VCaP (cell line): ENCODE results near the gene TMC8.

Experiments
- H3K27ac ChIP-seq: fragments of 450-650 bp; 2 replicates; pipeline ENCODE4 v1.5.1; 2017
- CTCF ChIP-seq: fragments of 450-650 bp; conservative IDR thresholded peaks from 2 replicates; pipeline ENCODE4 v1.5.1; 2017; ENCODE audit warnings: mild to moderate bottlenecking, moderate library complexity

TMC8 gene

GRCh38 chr17:78134899-78135385, 4.4 kb downstream of the TMC8 start:
- TF ChIP-seq CTCF = no peak
- no peak overlapping the region for H3K27ac ChIP-seq

- H3K27ac ChIP-seq = no peak overlapping the region
- TF ChIP-seq CTCF = no peak
Observed at GRCh38 chr17:78135858-78136500, 5.4 kb downstream of the TMC8 start.

- TF ChIP-seq CTCF = peak; percentile 36
- H3K27ac ChIP-seq = no peak overlapping the region
Observed at GRCh38 chr17:78137392-78138203, 7.0 kb downstream of the TMC8 start.

DNA sequence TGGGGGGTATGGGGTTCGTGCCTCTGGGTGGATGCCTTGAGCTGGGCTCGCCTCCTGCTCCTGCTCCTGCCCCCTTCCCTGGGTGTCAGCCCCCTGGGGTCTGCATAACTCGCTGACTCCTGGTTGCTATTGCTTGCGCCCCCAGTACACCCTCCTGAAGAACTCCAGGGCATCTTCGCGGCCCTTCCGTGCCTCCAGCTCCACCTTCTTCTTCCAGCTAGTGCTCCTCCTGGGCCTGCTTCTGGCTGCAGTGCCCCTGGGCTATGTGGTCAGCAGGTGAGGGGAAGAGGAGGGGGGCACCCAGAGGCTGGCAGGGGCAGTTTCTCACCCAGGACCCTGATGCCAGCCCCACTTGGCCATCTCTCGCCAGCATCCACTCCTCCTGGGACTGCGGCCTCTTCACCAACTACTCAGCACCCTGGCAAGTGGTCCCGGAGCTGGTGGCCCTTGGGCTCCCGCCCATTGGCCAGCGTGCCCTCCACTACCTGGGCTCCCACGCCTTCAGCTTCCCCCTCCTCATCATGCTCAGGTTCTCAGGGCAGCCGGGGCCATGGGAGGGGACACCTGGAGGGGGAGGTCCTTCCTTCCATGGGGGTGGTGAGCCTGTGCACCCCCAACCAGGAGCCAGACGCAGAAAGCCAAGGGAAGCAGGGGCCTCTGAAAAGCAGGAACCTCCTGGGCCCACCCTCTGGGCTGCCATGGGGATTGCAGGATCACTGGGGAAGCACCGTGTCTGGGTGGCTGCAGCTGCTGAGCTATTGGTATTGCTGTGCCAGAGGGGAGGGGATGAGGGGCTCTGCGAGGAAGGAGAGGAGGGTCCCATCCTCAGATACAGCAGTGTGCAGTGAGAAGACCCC, 7.9 kb downstream of the TMC8 start:
- no peak overlapping the region for H3K27ac ChIP-seq
- TF ChIP-seq CTCF = no peak

DNA sequence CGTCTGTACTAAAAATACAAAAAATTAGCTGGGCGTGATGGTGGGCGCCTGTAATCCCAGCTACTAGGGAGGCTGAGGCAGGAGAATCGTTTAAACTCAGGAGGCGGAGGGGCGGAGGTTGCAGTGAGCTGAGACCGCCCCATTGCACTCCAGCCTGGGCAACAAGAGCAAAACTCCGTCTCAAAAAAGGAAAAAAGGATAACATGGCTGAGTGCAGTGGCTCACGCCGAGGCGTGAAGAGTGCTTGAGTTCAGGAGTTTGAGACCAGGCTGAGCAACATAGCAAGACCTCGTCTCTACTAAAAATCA, 9.2 kb downstream of the TMC8 start:
- peak overlapping the region; percentile 42; the same call in 1 of the 2 replicates for H3K27ac ChIP-seq

GRCh38 chr17:78140169-78141051, 9.8 kb downstream of the TMC8 start:
- H3K27ac ChIP-seq = peak overlapping the region; percentile 42; the same call in 1 of the 2 replicates

More at GRCh38 chr17:78140169-78141051, 9.8 kb downstream of the TMC8 start:
- no peak for TF ChIP-seq CTCF
